DOHH2 (cell line): Measurements from ENCODE around the gene CTTNBP2.

Experiments used
- H3F3A ChIP-seq: fragments of 200-600 bp; sonication (generic), shearing (Covaris generic); 2 replicates; pipeline ENCODE4 v1.6.0; 2016; ENCODE audit warnings: antibody characterized with exemption, mild to moderate bottlenecking; ENCODE audit not compliant: control insufficient read depth, insufficient read depth
- H3K27ac ChIP-seq: fragments of 200-600 bp; sonication (generic); 2 replicates; pipeline ENCODE4 v1.5.1; 2014; ENCODE audit warnings: low read depth, mild to moderate bottlenecking, low read length, moderate library complexity
- H3K27me3 ChIP-seq: fragments of 200-600 bp; sonication (generic); 2 replicates; pipeline ENCODE4 v1.6.1; 2014; ENCODE audit warnings: mild to moderate bottlenecking, low read length, mixed read lengths; ENCODE audit not compliant: control insufficient read depth
- H3K36me3 ChIP-seq: fragments of 200-600 bp; sonication (generic); 2 replicates; pipeline ENCODE4 v1.6.1; 2014; ENCODE audit warnings: mild to moderate bottlenecking, low read length, moderate library complexity, mixed read lengths; ENCODE audit not compliant: control insufficient read depth
- H3K4me1 ChIP-seq: fragments of 200-600 bp; sonication (generic); 2 replicates; pipeline ENCODE4 v1.6.1; 2014; ENCODE audit warnings: mild to moderate bottlenecking, low read length, mixed read lengths; ENCODE audit not compliant: control insufficient read depth
- H3K4me2 ChIP-seq: fragments of 200-600 bp; sonication (generic); 2 replicates; pipeline ENCODE4 v1.6.0; 2014; ENCODE audit warnings: mild to moderate bottlenecking, low read length, moderate library complexity
- H3K4me3 ChIP-seq: fragments of 200-600 bp; sonication (generic); 2 replicates; pipeline ENCODE4 v1.5.1; 2014; ENCODE audit warnings: mild to moderate bottlenecking, low read length, mixed read lengths
- H3K79me2 ChIP-seq: fragments of 200-600 bp; sonication (generic); 2 replicates; pipeline ENCODE4 v1.6.1; 2014; ENCODE audit warnings: mild to moderate bottlenecking, low read length, mixed read lengths; ENCODE audit not compliant: control insufficient read depth
- H3K9me2 ChIP-seq: fragments of 200-600 bp; sonication (generic); replicated peaks from 2 replicates; pipeline ENCODE4 v1.6.1; 2014; ENCODE audit warnings: mild to moderate bottlenecking, low read length, mixed read lengths; ENCODE audit not compliant: control insufficient read depth
- H3K9me3 ChIP-seq: fragments of 200-600 bp; sonication (generic); 2 replicates; pipeline ENCODE4 v1.6.1; 2014; ENCODE audit warnings: antibody characterized with exemption, low read length, mixed read lengths; ENCODE audit not compliant: control insufficient read depth, insufficient read depth
- H4K20me1 ChIP-seq: fragments of 200-600 bp; sonication (generic); 2 replicates; pipeline ENCODE4 v1.6.0; 2014; ENCODE audit warnings: low read depth, mild to moderate bottlenecking, antibody characterized with exemption, low read length, moderate library complexity; ENCODE audit not compliant: control insufficient read depth, insufficient read depth
- CTCF ChIP-seq: fragments of 200-600 bp; sonication (generic); IDR thresholded peaks from one replicate; pipeline ENCODE4 v1.5.1; 2014; ENCODE audit warnings: antibody characterized with exemption, mild to moderate bottlenecking, low read depth, low read length; ENCODE audit not compliant: poor library complexity, severe bottlenecking
- EZH2phosphoT487 ChIP-seq: fragments of 200-600 bp; sonication (generic); IDR thresholded peaks from 2 replicates; pipeline ENCODE4 v1.6.1; 2017; ENCODE audit warnings: borderline replicate concordance, mild to moderate bottlenecking, antibody characterized with exemption, low read length, moderate library complexity, mixed read lengths

The CTTNBP2 gene

GRCh38 chr7:117741962-117742361 lies 131.3 kb downstream of the CTTNBP2 start:
- H3K36me3 ChIP-seq = no peaks in the 10 kb centered on the region
- H3K4me3 ChIP-seq = no peak overlapping the region
- H3K27me3 ChIP-seq = peaks cover 2% of the 10 kb centered on the region; the same call in 1 of the 2 replicates
- H3K79me2 ChIP-seq = no peaks in the 10 kb centered on the region
- TF ChIP-seq EZH2phosphoT487 = no peak
- TF ChIP-seq CTCF = no peak
- H3K27ac ChIP-seq = no peak overlapping the region
- no peaks in the 10 kb centered on the region for H3K9me3 ChIP-seq
- no peaks in the 10 kb centered on the region for H3K4me1 ChIP-seq
- H3F3A ChIP-seq = no peaks in the 10 kb centered on the region
- H3K4me2 ChIP-seq = no peak overlapping the region
- H3K9me2 ChIP-seq = no peaks in the 10 kb centered on the region
- H4K20me1 ChIP-seq = no peaks in the 10 kb centered on the region

GRCh38 chr7:117739085-117739484 lies 134.2 kb downstream of the CTTNBP2 start:
- Histone ChIP-seq H4K20me1 (no peaks in the 10 kb centered on the region), H3K79me2 (no peaks in the 10 kb centered on the region), H3K36me3 (no peaks in the 10 kb centered on the region), H3K27ac (no peak overlapping the region), H3K4me3 (no peak overlapping the region), H3K4me2 (no peak overlapping the region), H3F3A (no peaks in the 10 kb centered on the region), H3K9me2 (no peaks in the 10 kb centered on the region), H3K9me3 (no peaks in the 10 kb centered on the region), H3K4me1 (no peaks in the 10 kb centered on the region), H3K27me3 (peaks cover 2% of the 10 kb centered on the region; the same call in 1 of the 2 replicates)
- no peak for TF ChIP-seq EZH2phosphoT487
- TF ChIP-seq CTCF = no peak

GRCh38 chr7:117737926-117738325 lies 135.3 kb downstream of the CTTNBP2 start:
- Histone ChIP-seq H3K27ac (no peak overlapping the region), H3K4me2 (no peak overlapping the region), H3K4me3 (no peak overlapping the region), H3K9me3 (no peaks in the 10 kb centered on the region), H3F3A (no peaks in the 10 kb centered on the region), H3K27me3 (peaks cover 2% of the 10 kb centered on the region; the same call in 1 of the 2 replicates), H3K9me2 (no peaks in the 10 kb centered on the region), H3K4me1 (no peaks in the 10 kb centered on the region), H4K20me1 (no peaks in the 10 kb centered on the region), H3K36me3 (no peaks in the 10 kb centered on the region), H3K79me2 (no peaks in the 10 kb centered on the region)
- TF ChIP-seq CTCF (no peak), EZH2phosphoT487 (no peak)
